ENCODE data around the gene DGAT2. TPM values are rescaled to one million over a fixed set of nuclear protein-coding genes. Genes with fewer than 3 reads are reported as not detected.
A peak's percentile ranks its signal among the peaks of the same experiment; 100 is the strongest.
"Not testable (repeated sequence)": the region's sequence is repeated elsewhere in the genome, so short reads cannot be mapped to it uniquely, and the experiment has no call there.

DGAT2 gene
- total RNA-seq, result not detected

GRCh38 chr11:75768112-75768908, at the start of gene DGAT2:
DGAT2 (plus strand) TSS chr11:75768778; CDS start chr11:75768992, 214 bp downstream.
- peak; percentile 36 for DNase-seq

GRCh38 chr11:75719340-75720239, 49.0 kb upstream of the DGAT2 start:
- no peak for DNase-seq

- DNase-seq, result no peak
Measured at GRCh38 chr11:75720639-75721038, 47.9 kb upstream of the DGAT2 start.

GRCh38 chr11:75721852-75722668, 46.5 kb upstream of the DGAT2 start:
- no peak for DNase-seq

DNA sequence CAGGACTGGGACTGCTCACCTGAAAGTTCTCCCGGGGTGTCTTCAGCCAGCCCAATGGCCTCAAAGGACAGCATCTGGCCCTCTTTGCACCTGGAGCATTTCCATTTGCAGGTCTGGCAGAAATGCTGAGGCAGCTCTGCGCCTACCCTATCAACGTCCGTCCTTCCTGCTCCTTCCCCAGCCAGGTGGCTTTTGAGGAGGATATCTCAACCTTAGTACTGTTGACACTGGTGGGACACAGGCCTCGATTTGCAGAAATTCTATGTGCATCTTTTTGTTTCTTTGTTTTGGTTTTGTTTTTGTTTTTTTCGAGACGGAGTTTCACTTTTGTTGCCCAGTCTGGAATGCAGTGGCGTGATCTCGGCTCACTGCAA, 45.9 kb upstream of the DGAT2 start:
- DNase-seq, result no peak

GRCh38 chr11:75725547-75726320, 42.8 kb upstream of the DGAT2 start:
- DNase-seq, result no peak

DNA sequence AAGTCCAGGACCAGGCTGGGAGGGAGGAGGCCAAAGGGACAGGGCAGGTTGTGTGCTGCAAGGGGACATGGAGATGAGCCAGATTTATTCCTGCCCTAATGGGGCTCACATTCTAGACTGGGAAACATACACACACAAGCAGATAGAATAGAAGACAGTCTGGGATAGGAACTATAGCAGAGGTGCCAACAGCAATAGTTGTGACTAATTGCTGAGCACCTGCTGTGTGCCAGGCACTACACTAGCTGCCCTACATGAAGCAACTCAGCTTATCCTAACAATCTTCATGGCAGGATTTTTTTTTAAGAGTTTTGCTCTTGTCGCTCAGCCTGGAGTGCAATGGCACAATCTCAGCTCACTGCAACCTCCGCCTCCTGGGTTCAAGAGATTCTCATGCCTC, 39.6 kb upstream of the DGAT2 start:
- no peak for DNase-seq

- no peak for DNase-seq
Measured at GRCh38 chr11:75731095-75731494, 37.5 kb upstream of the DGAT2 start.

DNA sequence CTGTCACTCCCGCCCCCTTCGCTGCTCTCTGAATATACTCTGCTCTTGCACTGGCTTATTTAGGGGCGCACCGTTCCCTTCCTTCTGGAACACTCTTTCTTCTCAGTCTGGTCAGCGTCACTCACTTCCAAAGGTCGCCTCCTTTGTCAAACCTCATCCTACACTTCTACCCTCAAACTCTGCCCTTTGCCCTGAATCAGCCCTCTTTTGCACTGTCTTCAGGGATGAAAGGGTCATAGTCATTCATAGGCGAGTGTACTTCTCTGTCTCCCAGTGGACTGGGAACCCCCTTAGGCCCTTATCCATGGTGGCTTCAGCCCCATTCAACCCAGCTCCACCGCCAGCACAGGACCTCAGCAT, 35.5 kb upstream of the DGAT2 start:
- DNase-seq, result no peak

DNA sequence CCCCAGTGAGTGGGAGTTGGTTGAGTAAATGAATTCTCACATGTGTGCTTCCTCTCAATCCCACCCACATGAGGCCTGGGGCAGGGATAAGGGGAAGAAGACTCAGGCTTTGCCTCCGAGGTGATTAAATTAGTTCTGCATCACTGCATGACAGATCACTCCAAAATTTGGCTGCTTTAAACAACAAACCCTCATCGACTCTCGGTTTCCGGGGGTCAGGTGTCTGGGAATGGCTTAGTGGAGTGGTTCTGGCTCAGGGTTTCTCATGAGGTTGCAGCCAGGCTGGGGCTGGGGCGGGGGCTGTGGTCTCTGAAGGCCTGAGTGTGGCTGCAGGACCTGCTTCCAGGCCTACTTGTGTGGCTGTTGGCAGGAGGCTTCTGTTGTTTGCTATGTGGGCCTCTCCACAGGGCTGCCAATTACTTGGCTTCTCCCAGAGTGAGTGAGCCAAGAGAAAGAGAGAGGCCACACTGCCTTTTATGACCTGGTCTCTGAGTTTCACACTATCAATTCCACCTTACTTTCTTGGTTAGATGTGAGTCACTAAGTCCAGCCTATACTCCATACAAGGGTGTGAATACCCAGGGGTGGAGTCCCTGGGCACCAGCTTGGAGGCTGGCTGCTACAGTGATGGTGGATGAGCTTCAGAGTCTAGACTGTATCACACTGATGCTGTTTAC, 35.0 kb upstream of the DGAT2 start:
- no peak for DNase-seq

GRCh38 chr11:75734491-75735180, 33.9 kb upstream of the DGAT2 start:
- DNase-seq, result no peak

- DNase-seq, result no peak
Measured at GRCh38 chr11:75735181-75735845, 33.3 kb upstream of the DGAT2 start.

- DNase-seq, result no peak
Measured at GRCh38 chr11:75737314-75737713, 31.3 kb upstream of the DGAT2 start.

DNA sequence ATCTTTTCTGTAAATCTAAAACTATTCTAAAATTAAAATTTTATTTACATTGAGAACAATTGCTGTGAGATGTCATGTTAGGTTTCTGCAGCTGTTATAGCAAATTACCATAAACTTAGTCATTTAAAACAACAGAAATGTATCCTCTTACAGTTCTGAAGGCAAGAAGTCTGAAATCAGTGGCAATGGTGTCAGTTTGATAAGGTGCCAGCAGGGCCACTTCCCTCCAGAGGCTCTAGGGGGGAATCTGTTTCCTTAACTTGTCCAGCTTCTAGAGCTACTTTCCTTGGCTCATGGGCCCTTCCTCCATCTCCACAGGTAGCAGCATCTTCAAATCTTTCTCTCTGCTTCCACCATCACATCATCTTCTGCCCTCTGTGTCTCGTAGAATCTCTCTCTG, 27.9 kb upstream of the DGAT2 start:
- no peak for DNase-seq

GRCh38 chr11:75743159-75743558, 25.4 kb upstream of the DGAT2 start:
- not testable (repeated sequence) for DNase-seq

GRCh38 chr11:75743711-75744563, 24.6 kb upstream of the DGAT2 start:
- no peak for DNase-seq

DNA sequence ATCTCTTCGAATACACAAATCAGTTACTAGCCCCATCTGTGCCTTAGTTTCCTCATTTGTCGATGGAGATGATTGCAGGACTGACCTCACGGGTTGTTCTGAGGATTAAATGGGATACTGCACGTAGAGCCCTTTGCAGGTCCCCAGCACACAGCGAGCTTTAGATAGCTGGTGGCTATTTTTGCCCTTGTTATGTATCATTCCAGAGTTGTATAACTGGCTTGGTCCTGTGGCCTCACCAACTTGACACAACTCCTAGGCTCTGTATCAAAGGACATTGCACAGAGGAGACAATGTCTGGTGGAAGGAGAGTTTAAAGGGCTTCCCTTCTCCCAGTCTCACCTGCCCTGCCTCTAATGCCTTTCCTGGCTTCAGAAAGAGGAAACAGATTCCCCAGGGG, 22.8 kb upstream of the DGAT2 start:
- DNase-seq, result no peak

DNA sequence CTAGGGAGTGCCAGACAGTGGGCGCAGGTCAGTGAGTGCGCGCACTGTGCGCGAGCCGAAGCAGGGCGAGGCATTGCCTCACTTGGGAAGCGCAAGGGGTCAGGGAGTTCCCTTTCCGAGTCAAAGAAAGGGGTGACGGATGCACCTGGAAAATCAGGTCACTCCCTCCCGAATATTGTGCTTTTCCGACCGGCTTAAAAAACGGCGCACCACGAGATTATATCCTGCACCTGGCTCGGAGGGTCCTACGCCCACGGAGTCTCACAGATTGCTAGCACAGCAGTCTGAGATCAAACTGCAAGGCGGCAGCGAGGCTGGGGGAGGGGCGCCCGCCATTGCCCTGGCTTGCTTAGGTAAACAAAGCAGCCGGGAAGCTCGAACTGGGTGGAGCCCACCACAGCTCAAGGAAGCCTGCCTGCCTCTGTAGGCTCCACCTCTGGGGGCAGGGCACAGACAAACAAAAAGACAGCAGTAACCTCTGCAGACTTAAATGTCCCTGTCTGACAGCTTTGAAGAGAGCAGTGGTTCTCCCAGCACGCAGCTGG, 19.8 kb upstream of the DGAT2 start:
- not testable (repeated sequence) for DNase-seq

DNA sequence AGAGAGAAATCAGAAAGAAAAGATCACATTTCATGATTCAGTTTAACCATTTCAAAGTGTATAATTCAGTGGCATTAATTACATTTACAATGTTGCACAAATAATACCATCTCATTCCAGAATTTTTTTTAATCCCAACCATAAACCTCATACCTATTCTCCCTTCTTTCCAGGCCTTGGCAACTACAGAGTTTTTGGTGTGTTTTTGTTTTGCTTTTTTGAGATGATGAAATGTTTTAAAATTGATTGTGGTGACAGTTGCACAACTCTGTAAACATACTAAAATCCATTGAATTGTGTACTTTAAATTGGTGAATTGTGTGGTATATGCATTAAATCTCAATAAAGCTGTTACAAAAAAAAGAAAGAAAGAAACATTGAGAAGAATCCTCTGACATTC, 13.6 kb upstream of the DGAT2 start:
- DNase-seq, result not testable (repeated sequence)

Measured in effector CD4-positive, alpha-beta T cell (primary cell).